HG02970 (cell line): ENCODE results near the gene HIBCH.
"Not testable (repeated sequence)": the region's sequence is repeated elsewhere in the genome, so short reads cannot be mapped to it uniquely, and the experiment has no call there.

Source experiments
- ATAC-seq: cut with Tn5 transposase; IDR thresholded peaks from one replicate; pipeline ENCODE4 v1.9.1; 2021; ENCODE audit warnings: mild to moderate bottlenecking, moderate library complexity, moderate number of reproducible peaks; ENCODE audit not compliant: unreplicated experiment, low FRiP score

HIBCH gene

GRCh38 chr2:190312635-190313025 is 7.0 kb downstream of the HIBCH start:
- not testable (repeated sequence) for ATAC-seq

- no peak for ATAC-seq
These were observed 7.6 kb downstream of the HIBCH start for GRCh38 chr2:190311893-190312634.

GRCh38 chr2:190308031-190308430 is 11.6 kb downstream of the HIBCH start:
- no peak for ATAC-seq

- no peak for ATAC-seq
These were observed 15.2 kb downstream of the HIBCH start for GRCh38 chr2:190304404-190304803.

- ATAC-seq = no peak
These were observed 16.0 kb downstream of the HIBCH start for GRCh38 chr2:190303647-190304046.

GRCh38 chr2:190302052-190302451 is 17.6 kb downstream of the HIBCH start:
- ATAC-seq = no peak

GRCh38 chr2:190301032-190301431 is 18.6 kb downstream of the HIBCH start:
- no peak for ATAC-seq

- not testable (repeated sequence) for ATAC-seq
These were observed 21.7 kb downstream of the HIBCH start for GRCh38 chr2:190297880-190298279.

- ATAC-seq = no peak
These were observed 35.8 kb downstream of the HIBCH start for GRCh38 chr2:190283783-190284182.

- ATAC-seq = no peak
These were observed 38.9 kb downstream of the HIBCH start for GRCh38 chr2:190280565-190281350.

- ATAC-seq = not testable (repeated sequence)
These were observed 40.1 kb downstream of the HIBCH start for GRCh38 chr2:190279256-190280134.

- no peak for ATAC-seq
These were observed 42.2 kb downstream of the HIBCH start for GRCh38 chr2:190277234-190278112.

GRCh38 chr2:190272457-190272842 is 47.2 kb downstream of the HIBCH start:
- no peak for ATAC-seq

- ATAC-seq = no peak
These were observed 47.7 kb downstream of the HIBCH start for GRCh38 chr2:190271783-190272456.

- ATAC-seq = no peak
These were observed 49.3 kb downstream of the HIBCH start for GRCh38 chr2:190270298-190270697.

- ATAC-seq = not testable (repeated sequence)
These were observed 49.9 kb downstream of the HIBCH start for GRCh38 chr2:190269699-190270098.

GRCh38 chr2:190267302-190267701 is 52.3 kb downstream of the HIBCH start:
- ATAC-seq = no peak

GRCh38 chr2:190266314-190266713 is 53.3 kb downstream of the HIBCH start:
- ATAC-seq = no peak

GRCh38 chr2:190261851-190262250 is 57.8 kb downstream of the HIBCH start:
- no peak for ATAC-seq
